Chondrocyte (in vitro differentiated cells): ENCODE measurements around the gene ANAPC13. TPM values are rescaled to one million over a fixed set of nuclear protein-coding genes. Genes with fewer than 3 reads are reported as not detected.

ENCODE experiments used
- DNase-seq: peaks from one replicate; pipeline ENCODE4 v3.0.0; 2021; ENCODE audit warnings: mixed read lengths, low spot score
- H3K27ac Mint-ChIP-seq: one replicate; pipeline ENCODE4 v1.8.0; 2021; ENCODE audit warnings: mild to moderate bottlenecking, moderate library complexity, mixed read lengths; ENCODE audit not compliant: unreplicated experiment
- H3K27me3 Mint-ChIP-seq: 2 replicates; pipeline ENCODE4 v1.8.0; 2021; ENCODE audit warnings: low read depth, mixed read lengths
- H3K36me3 Mint-ChIP-seq: 2 replicates; pipeline ENCODE4 v1.8.0; 2021; ENCODE audit warnings: low read depth, mixed read lengths
- H3K4me1 Mint-ChIP-seq: 2 replicates; pipeline ENCODE4 v1.8.0; 2021; ENCODE audit warnings: low read depth, mild to moderate bottlenecking, mixed read lengths
- H3K4me3 Mint-ChIP-seq: one replicate; pipeline ENCODE4 v1.8.0; 2021; ENCODE audit warnings: mild to moderate bottlenecking, moderate library complexity, mixed read lengths; ENCODE audit not compliant: unreplicated experiment
- H3K9me3 Mint-ChIP-seq: 2 replicates; pipeline ENCODE4 v1.8.0; 2021; ENCODE audit warnings: low read depth, mixed read lengths
- CTCF ChIP-seq: fragments of 200-600 bp; sonication (generic); IDR thresholded peaks from 2 replicates; pipeline ENCODE4 v1.5.0; 2021; ENCODE audit warnings: antibody characterized with exemption, mild to moderate bottlenecking, moderate library complexity
- total RNA-seq: library from RNA; stranded (reverse); gene quantifications from 3 replicates; pipeline ENCODE4 v1.2.1, GENCODE V29; 2021

Gene ANAPC13
- total RNA-seq, 1 donor from 2014 or later, result 86.0 TPM

- no peaks in the 10 kb centered on the region for H3K9me3 Mint-ChIP-seq
- H3K36me3 Mint-ChIP-seq, result no peaks in the 10 kb centered on the region
- TF ChIP-seq CTCF, result no peak
- H3K27ac Mint-ChIP-seq, result peak overlapping the region; percentile 96
- H3K4me1 Mint-ChIP-seq, result peaks cover 76% of the 10 kb centered on the region
- H3K4me3 Mint-ChIP-seq, result peak overlapping the region; percentile 39
- no peak for DNase-seq
- no peaks in the 10 kb centered on the region for H3K27me3 Mint-ChIP-seq
These were observed 21.6 kb downstream of the ANAPC13 start for GRCh38 chr3:134464064-134464688.

GRCh38 chr3:134463676-134464063 is 22.1 kb downstream of the ANAPC13 start:
- no peak for DNase-seq
- Mint-ChIP-seq H3K4me1 (peaks cover 74% of the 10 kb centered on the region), H3K27me3 (no peaks in the 10 kb centered on the region), H3K36me3 (no peaks in the 10 kb centered on the region), H3K9me3 (no peaks in the 10 kb centered on the region), H3K27ac (peak overlapping the region; percentile 96), H3K4me3 (peak overlapping the region; percentile 39)
- no peak for TF ChIP-seq CTCF

- Mint-ChIP-seq H3K4me1 (peaks cover 78% of the 10 kb centered on the region), H3K27ac (peak overlapping the region; percentile 96), H3K36me3 (no peaks in the 10 kb centered on the region), H3K4me3 (peak overlapping the region; percentile 50), H3K27me3 (no peaks in the 10 kb centered on the region), H3K9me3 (no peaks in the 10 kb centered on the region)
- no peak for TF ChIP-seq CTCF
- no peak for DNase-seq
These were observed 23.3 kb downstream of the ANAPC13 start for GRCh38 chr3:134462331-134462941.

GRCh38 chr3:134460965-134461364 is 24.8 kb downstream of the ANAPC13 start:
- Mint-ChIP-seq H3K27ac (peak overlapping the region; percentile 96), H3K4me3 (no peak overlapping the region), H3K9me3 (no peaks in the 10 kb centered on the region), H3K4me1 (peaks cover 67% of the 10 kb centered on the region), H3K27me3 (no peaks in the 10 kb centered on the region), H3K36me3 (no peaks in the 10 kb centered on the region)
- no peak for DNase-seq
- TF ChIP-seq CTCF, result peak; percentile 25

GRCh38 chr3:134459562-134459961 is 26.2 kb downstream of the ANAPC13 start:
- no peak for DNase-seq
- Mint-ChIP-seq H3K27ac (no peak overlapping the region), H3K27me3 (no peaks in the 10 kb centered on the region), H3K4me3 (no peak overlapping the region), H3K4me1 (peaks cover 63% of the 10 kb centered on the region), H3K36me3 (no peaks in the 10 kb centered on the region), H3K9me3 (no peaks in the 10 kb centered on the region)
- no peak for TF ChIP-seq CTCF
